Measurements from ENCODE around the gene MTX2.

MTX2 gene

DNA sequence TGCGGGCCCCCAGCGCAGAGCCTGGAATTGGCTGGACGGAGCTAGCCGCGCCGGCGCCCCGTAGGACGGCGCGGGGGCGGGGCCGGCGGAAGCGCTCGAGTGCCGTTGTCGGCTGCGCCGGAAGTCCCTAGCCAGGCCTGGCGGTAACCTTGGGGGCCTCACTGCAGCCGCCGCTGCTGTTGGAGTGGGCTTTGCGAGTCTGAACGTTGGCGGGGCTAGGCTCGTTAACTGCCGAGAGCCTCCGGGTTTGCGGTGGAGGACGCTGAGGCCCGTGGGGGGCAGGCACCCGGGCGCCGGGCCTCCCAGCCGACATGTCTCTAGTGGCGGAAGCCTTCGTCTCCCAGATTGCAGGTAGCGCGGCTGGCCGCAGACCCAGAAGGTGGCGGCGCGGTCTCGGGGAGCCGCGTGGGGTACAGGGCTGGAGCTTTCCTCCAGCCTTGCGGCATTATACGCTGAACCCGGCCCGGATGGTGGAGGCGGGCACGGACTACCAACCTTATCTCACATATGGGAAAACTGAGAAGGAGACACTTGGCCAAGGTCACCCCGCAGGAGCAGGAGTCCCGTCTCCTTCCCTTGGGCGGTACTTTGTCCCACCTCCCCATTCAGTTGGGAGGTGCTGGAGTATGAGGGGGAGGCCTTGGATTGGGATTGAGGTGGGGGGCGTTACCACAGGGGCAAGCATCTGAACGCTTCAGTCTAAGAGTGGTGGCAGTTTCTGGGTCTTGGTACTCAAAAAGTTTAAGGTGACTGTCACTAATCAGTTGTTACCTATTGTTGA lies at the start of gene MTX2:
MTX2 (plus strand) TSS at position 124 of the 781 bp plus-strand sequence; CDS start at position 312, 188 bp downstream.
- DNase-seq (ENCODE audit: low read depth, low spot score), result peak; percentile 49

DNA sequence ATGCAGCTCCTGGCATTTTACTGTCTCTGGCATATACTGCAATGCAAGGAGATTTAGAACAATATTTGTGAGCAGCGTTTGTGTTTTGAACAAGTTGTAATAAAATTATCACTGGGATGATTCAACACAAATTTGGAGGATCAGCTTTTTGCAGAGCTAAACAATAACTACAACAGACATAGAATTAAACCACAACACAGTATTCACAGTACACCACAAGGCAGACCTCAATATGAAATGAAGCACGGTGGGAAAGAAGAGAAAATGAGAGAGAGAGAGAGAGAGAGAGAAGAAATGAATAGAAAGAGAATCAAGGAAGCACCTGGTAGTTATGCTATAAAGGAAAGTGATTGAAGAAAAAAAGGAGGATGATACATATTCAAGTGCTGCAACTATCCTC lies 41.4 kb upstream of the MTX2 start:
- DNase-seq (ENCODE audit: low read depth, low spot score), result no peak

DNA sequence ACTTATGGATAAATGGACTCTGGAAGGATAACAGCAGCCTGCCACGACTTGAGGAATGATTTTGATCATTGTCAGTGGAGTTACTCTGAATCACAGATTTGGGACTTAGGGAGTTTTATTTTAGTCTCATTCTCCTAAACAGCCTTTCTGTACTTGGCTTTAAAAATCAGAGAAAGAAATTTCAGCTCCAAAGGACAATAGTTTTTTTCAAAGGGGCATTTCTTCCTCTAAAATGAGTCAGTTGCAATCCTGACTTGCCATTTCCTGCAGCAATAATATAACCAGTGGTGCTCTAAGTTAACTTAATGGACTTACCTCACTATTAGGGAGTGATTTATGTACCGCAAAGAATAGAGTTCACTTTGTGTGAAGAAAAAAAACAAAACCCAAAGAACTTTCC lies 35.1 kb upstream of the MTX2 start:
- DNase-seq (ENCODE audit: low read depth, low spot score), result no peak

DNA sequence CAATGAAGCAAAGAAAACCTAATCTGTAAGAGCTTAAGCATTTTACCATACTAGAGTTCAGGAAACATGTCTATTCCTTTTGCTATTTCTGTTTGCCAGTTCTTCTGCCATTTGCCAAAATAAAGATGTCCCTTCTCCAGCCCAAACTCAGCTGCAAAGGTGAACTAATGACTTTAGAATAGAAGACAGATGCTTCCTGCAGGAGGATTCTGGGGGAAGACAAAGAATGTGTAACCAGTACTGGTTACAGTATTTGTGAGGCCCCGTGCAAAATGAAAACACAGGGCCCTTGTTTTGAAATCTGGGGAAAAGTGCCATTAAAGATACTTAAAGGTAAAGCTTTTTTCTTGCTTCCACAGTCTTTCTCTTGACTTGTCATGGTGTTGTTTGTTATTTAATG lies 34.3 kb upstream of the MTX2 start:
- DNase-seq (ENCODE audit: low read depth, low spot score), result no peak

DNA sequence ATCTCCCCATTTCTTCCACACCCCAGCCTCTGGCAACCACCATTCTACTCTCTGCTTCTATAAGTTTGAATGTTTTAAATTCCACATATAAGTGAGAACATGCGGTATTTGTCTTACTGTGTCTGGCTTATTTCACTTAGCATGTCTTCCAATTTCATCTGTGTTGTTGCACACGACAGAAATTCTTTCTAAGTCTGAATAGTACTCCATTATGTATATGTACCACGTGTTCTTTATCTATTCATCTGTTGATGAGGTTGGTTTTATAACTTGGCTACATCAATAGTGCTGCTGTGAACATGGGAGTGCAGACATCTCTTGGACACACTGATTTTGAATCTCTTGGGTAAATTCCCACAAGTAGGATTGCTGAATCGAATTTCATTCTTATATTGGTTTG lies 31.8 kb upstream of the MTX2 start:
- no peak for DNase-seq (ENCODE audit: low read depth, low spot score)

DNA sequence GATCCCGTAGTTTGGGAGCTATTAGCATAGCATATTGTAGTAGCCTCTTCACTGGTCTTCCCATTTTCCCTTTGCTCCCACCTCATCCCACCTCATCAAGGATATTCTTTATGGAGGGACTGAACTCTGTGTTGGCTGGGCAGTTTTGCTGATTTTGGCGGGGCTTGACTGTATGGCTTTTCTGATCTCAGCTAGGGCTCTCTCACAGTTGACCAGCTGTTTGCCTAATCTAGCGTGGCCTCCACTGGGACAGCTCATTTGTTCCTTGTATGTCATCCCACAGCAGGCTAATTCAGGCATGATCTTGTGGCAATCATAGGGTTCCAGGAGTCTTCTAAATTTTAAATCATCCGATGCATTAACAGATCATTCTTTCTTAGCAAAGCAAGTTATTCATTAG lies 30.2 kb upstream of the MTX2 start:
- no peak for DNase-seq (ENCODE audit: low read depth, low spot score)

DNA sequence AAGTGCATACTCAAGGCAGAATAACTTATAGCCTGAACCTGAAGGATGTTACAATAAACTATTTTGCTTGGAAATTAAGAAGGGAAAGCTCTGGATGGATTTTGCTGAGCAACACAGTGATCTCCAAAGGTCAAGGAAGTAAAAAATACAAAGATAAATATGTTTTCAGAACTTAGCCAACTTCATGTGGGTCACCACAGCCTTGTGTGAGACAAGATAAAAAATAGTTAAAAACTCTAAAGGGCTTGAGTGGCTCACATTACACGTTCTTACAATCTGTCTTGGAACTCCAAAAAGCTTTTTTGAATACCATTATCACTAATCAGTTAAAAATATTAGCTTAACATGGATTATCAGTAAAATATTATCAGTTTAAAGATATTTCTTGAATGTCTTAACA lies 28.9 kb upstream of the MTX2 start:
- no peak for DNase-seq (ENCODE audit: low read depth, low spot score)

DNA sequence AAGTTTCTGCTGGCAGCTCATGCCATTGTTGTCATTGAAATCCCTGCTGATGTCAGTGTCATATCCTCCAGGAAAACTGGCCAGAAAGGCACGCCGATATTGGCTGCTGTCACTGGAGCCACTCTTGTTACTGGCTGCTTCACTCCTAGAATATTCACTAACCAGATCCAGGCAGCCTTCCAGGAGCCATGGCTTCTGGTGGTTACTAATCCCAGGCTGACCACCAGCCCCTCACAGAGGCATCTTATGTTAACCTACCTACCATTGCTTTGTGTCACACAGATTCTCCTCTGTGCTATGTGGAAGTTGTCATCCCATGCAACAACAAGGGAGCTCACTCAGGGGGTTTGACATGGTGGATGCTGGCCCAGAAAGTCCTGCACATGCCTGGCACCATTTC lies 27.0 kb upstream of the MTX2 start:
- no peak for DNase-seq (ENCODE audit: low read depth, low spot score)

DNA sequence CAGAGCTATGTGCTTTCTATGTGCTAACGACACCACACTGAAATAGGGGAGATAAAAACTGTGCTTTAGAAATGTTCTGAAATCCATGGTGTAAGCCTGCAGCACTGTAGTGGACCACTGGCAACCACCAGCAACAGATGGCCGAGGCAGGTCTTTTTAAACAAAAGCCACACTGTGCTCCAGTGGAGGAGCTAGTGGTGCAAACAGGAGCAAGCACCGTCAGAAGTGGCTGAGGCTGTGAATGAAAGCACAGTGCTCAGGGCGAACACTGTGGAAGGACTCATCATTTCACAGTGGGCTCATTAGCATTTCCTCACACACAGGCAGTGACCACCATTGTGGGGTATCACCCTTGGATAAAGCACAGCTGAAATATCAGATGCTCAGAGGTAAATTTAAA lies 22.9 kb upstream of the MTX2 start:
- DNase-seq (ENCODE audit: low read depth, low spot score), result no peak

DNA sequence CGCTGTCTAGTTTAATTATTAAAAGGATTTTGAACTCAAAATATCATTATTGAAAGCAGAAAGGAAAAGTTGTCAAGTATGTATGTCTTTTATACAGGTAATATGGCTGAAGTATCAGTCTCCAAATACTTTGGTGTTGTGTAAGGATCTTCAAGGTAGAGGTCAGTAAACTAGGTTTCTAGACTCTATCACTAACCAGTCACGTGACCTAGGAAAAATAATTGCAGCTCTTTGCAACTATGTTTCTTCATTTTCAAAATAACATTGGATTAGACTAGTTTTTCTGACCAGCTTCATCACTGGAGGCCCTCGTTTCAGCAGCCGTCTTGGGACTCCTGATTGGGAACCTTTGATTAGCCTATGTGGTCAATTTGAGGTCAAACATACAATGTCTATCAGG lies 21.4 kb upstream of the MTX2 start:
- no peak for DNase-seq (ENCODE audit: low read depth, low spot score)

DNA sequence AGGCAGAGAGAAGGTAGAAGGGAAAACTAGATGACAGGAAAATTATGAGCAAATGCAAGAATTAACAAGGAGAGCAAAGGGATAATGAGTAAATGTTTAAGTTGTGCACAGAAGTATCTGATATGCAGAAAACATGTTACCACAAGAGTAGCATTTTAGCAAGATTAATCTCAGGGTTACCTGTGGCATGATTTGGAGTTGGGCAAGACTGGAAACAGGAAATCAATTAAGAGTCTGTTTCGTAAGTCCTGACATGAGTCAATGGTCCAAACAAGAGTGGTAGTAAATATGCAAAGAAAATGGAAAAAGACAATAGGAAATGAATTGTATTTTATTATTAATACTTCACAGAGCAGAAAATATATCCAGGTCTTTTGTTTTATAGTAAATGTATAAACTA lies 17.3 kb upstream of the MTX2 start:
- no peak for DNase-seq (ENCODE audit: low read depth, low spot score)

DNA sequence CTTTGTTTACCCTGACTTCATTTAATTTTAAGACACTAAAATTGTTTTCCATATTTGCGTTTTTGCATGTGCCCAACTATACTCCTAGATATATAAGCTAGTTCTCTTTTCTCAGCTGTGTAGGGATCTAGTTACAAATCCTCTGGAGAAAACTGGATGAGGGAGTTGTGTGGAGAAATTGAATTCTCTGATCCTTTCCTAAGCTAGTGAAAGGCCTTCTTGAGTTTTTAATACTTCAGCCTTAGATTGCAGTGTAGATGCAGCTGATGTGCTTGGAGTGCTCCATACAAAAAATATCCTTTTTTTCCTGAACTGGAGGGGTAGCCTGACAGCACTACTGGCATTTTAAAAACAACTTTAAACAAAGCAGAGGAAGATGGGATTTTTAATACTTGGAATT lies 8.6 kb upstream of the MTX2 start:
- DNase-seq (ENCODE audit: low read depth, low spot score), result no peak

DNA sequence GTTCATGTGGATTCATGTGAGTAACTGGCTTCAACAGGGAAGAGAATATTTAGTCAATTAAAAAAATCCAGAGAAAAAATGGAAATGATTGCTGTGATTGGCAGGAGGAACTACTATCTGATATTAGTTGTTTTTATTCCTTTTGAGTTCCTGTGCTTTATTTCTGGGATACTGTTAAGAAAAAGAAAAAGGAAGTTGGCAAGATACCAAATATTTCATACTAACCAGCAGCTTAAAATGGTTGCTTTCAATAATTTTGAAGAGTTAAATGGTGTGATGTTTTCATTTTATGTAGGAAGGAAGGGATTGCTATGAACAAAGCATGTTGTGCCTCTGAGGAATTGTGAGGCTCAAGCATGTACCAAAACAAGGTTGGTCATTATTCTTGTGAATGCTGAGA lies 8.1 kb upstream of the MTX2 start:
- no peak for DNase-seq (ENCODE audit: low read depth, low spot score)

DNA sequence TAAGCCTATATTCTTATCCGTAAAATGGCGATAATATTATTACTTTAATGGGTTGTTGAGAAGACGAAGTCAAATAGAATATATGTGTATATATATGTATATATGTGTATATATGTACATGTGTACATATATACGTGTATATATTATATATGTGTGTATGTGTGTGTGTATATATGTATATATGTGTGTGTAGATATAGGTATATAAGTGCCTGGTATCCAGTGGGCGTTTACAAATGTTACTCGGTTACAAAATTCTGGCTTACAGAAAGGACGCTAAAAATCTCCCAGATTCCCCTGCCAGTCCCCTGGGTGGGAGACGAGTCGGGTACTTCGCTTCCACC lies 295 bp upstream of the MTX2 start:
- no peak for DNase-seq (ENCODE audit: low read depth, low spot score)

DNA sequence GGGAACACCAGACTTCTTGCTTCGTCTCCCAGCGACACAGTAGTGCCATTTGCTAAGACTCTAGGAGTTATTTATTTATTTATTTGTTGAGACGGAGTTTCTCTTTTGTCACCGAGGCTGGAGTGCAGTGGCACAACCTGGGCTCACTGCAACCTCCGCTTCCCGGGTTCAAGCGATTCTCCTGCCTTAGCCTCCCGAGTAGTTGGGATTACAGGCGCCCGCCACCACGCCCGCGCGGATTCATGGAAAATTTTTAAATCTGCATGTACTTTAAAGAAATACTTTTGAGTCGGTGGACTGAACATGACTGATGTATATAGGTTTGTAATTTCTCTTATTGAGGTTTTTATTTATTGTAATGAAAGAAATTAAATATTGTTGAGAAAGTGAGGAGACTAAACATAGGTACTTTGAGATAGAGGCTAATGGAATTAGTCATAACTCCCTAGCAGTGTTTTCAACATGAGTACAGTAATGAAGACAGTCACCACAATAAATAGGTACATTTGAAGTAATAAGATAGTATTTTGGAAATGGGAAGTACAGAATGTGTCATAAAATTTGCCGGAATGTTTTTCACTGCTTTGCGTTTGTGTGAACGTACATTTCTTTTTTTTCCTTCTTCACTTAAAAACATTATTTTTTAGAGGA lies 983 bp downstream of the MTX2 start:
- DNase-seq (ENCODE audit: low read depth, low spot score), result no peak

DNA sequence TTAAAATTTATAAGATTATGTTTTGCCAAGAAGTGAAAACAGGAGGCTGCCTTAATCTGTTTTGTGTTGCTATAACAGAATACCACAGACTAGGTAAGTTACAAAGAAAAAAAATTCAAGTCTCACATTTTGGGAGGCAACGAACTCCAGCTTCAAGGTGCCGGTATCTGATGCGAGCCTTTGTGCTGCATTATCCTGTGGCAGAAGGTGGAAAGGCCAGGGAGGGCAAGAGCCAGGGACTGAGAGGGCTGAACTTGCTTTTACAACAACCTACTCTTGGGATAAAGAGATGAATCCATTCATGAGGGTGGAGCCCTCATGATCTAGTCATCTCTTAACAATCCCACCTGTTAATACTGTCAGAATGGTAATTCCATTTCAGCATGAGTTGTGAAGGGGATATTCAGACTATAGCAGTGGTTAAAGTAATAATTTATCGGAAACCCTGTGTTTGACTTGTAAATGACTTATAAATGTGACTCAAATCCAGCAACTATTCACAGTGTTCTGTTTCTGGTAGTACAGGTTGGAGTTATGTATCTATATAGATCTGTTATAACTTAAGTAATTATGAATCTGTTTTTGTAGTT lies 3.7 kb downstream of the MTX2 start:
- DNase-seq (ENCODE audit: low read depth, low spot score), result no peak

DNA sequence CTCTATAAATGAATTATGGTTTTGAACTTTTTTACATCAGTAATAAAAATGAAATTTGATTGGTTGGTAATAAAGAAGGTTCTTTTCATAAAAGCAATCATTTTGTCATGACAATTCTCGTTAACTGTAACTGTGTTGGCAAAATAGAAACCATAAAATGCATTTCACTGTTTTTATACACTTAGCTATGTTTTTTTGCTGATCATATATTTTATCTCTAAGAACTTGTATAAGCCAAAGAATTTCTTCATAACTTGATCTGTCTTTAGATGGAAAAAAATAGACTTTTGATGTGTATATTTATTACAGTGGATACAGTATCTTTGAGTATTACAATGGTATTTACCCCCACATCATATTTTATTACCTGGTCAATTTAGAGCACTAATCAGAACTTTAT lies 9.7 kb downstream of the MTX2 start:
- no peak for DNase-seq (ENCODE audit: low read depth, low spot score)

DNA sequence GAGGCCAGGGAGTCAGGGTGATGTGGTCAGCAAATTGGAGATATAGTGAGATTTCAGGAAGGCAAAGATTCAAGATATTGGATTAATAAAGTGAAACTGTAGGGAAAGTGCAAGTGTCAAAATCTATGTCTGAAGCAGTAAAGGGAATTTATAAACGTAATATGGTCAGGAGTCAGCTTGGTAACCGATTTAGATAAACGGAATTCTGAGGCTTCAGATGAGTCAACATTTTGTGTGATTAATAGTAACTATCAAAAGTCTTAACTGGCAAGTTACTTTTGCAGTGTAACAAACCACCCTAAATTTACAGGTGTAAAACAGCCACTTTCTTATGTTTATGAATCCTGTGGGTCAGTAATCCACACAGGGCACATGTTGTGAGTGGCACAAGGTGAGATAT lies 10.9 kb downstream of the MTX2 start:
- no peak for DNase-seq (ENCODE audit: low read depth, low spot score)

DNA sequence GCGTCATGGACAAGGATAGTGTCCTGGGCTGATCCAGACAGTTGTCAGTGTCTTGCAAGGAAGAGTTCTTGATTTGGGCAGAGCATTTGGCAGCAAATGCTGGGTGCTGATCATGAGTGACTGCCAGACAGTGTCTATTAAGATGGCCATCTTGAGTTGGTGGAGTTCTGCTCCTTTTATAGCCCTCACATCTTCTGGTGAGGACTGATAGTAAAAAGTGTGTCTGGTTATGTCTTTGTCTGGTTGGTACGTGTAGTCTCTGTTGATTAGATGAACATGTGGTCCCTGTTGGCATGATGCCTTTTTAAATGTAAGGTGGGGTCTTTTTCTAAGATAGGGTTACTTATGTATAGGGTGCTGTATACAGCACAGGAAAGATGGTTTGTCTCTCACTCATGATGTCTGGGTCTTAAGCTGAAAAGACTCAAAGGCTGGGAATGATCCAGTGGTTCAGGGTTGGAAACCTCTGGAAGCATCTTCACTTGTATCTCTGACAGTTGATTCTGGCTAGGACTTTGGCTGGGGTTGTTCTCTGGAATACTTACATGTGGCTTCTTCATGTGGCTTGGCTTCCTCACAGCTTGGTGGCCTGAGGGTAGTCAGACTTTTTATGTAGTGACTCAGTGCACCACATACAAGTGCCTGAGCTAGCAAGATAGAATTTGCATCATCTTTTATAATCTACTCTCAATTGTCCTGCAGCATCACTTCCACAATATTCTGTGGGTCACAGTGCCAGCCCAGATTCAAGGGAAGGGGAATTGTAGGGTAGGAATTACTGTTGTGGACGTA lies 11.8 kb downstream of the MTX2 start:
- no peak for DNase-seq (ENCODE audit: low read depth, low spot score)

DNA sequence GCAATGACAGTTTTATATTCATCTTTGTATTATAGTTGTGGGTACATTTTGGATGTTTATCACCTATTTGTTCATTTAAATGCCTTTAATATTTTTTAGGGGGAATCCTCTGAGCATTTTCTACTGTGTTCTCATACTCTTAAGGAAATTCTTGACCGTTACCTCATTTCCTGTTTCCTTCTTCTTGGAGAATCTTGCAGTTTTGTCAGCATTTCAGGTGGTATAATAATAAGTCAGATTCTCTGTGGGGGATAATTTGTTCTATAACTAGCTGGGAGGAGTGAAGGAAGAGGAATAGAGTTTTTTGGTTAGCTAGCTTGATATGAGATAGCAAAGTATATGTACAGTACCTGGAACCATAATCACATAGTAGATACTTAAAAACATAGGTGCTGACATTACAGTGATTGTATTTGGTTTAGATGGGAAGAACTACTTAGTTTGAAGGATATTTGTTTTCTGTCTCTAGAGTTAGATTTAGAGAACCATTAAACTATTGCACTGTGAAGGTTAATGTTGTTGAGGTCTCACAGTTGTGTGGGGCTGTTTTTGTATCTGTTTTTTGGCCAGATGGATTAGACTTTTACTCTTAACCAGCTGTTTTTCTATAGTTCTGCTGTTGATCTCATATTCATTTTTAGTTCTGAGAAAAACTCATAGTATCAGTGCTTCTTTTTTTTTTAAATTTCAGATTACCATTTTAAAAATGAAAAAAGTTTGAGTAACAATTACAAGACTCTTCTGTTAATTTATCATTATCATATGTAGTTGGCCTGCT lies 14.2 kb downstream of the MTX2 start:
- no peak for DNase-seq (ENCODE audit: low read depth, low spot score)

DNA sequence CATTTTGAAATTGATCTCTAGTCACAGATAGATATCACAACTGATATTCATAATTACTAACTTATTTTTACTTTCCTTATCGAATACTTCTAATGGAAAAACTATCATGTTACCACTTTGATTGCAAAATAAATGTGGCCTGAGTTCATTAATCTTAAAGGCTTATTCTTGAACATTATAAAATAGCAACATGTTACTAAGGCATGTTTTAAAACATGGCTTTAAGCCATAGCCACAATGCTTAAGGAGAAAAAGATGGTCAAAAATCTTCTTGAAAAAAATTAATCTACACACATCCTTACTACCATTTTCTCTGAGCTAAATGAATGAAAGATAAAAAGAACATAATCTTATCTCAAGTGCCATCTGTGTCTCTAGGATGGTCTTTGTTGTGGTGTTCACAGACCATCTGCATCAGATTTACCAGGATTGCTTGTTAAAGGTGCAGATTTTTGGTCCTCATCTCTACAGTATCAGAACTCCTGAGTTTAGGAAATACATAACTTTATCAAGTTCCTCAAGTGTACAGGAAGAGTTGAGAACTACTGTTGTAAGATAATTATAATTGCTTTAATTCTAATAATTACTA lies 15.3 kb downstream of the MTX2 start:
- no peak for DNase-seq (ENCODE audit: low read depth, low spot score)
